ENCODE data around the gene RFT1. TPM values are rescaled to one million over a fixed set of nuclear protein-coding genes. Genes with fewer than 3 reads are reported as not detected.
A peak's percentile ranks its signal among the peaks of the same experiment; 100 is the strongest.

Gene RFT1
- total RNA-seq, 1 donor from 2014 or later, result 19.2 TPM

DNA sequence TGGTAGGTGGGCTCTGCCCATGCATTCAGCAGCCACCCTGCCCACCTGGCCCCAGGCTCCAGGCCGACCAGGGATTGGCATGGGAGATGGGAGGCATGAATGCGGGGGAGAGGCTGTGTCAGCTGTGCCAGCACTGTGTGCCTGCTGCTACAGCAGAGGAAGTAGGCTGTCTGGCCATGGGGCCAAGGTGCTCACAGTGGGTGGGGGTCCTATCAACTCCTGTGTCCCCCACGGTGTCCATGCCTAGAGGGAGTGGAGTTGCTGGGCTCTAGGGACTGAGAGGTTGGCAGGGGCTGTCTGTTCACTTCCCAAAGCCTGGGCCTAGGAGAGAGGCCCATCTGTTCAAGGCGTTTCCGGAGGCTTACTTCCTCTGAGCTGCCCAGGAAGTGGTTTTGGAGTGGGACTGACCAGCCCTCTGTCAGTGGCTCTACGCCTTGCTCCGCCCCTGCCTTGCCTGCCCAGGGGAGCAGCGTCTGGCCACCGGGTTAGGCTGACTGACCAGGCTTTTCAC lies 36.6 kb upstream of the RFT1 start:
- DNase-seq (ENCODE audit: low read depth) (peak; percentile 60), FAIRE-seq (no peak)
- peaks cover 5% of the 10 kb centered on the region for H3K36me3 Mint-ChIP-seq (ENCODE audit: low read depth, unreplicated experiment)
- no peak overlapping the region for H3K9ac ChIP-seq (ENCODE audit: low read length)
- H3K4me3 ChIP-seq (ENCODE audit: insufficient read depth, low read depth, low read length), result no peak overlapping the region
- H3K27ac ChIP-seq (ENCODE audit: low read depth, low read length), result peak overlapping the region; percentile 44
- no peaks in the 10 kb centered on the region for H3K36me3 ChIP-seq (ENCODE audit: insufficient read depth, low read length)
- H2AFZ ChIP-seq (ENCODE audit: low read depth, low read length), result peak overlapping the region; percentile 78
- no peak overlapping the region for H3K4me3 Mint-ChIP-seq (ENCODE audit: unreplicated experiment)
- H3K79me2 ChIP-seq (ENCODE audit: insufficient read depth, low read length), result peaks cover 29% of the 10 kb centered on the region
- peaks cover 21% of the 10 kb centered on the region for H3K4me1 ChIP-seq (ENCODE audit: insufficient read depth, low read length)
- no peak overlapping the region for H3K27ac Mint-ChIP-seq (ENCODE audit: unreplicated experiment)
- no peaks in the 10 kb centered on the region for H3K27me3 Mint-ChIP-seq (ENCODE audit: low read depth, unreplicated experiment)
- H3K4me2 ChIP-seq (ENCODE audit: low read length), result peak overlapping the region; percentile 69
- H3K9me3 Mint-ChIP-seq (ENCODE audit: unreplicated experiment), result no peaks in the 10 kb centered on the region
- TF ChIP-seq EZH2 (IDR thresholded peaks at IDR 0.05; ENCODE audit: insufficient read depth, low read length), result no peak
- TF ChIP-seq, protein P1, sequence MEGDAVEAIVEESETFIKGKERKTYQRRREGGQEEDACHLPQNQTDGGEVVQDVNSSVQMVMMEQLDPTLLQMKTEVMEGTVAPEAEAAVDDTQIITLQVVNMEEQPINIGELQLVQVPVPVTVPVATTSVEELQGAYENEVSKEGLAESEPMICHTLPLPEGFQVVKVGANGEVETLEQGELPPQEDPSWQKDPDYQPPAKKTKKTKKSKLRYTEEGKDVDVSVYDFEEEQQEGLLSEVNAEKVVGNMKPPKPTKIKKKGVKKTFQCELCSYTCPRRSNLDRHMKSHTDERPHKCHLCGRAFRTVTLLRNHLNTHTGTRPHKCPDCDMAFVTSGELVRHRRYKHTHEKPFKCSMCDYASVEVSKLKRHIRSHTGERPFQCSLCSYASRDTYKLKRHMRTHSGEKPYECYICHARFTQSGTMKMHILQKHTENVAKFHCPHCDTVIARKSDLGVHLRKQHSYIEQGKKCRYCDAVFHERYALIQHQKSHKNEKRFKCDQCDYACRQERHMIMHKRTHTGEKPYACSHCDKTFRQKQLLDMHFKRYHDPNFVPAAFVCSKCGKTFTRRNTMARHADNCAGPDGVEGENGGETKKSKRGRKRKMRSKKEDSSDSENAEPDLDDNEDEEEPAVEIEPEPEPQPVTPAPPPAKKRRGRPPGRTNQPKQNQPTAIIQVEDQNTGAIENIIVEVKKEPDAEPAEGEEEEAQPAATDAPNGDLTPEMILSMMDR (IDR thresholded peaks at IDR 0.05; ENCODE audit: insufficient read depth, low read depth, low read length), result no peak
- peaks cover 35% of the 10 kb centered on the region for H3K4me1 Mint-ChIP-seq (ENCODE audit: low read depth, unreplicated experiment)
- no peaks in the 10 kb centered on the region for H3K9me3 ChIP-seq (ENCODE audit: insufficient read depth, low read depth, low read length)
- H3K27me3 ChIP-seq (ENCODE audit: insufficient read depth, low read length), result no peaks in the 10 kb centered on the region
- H4K20me1 ChIP-seq (ENCODE audit: insufficient read depth, low read length), result peaks cover 23% of the 10 kb centered on the region

DNA sequence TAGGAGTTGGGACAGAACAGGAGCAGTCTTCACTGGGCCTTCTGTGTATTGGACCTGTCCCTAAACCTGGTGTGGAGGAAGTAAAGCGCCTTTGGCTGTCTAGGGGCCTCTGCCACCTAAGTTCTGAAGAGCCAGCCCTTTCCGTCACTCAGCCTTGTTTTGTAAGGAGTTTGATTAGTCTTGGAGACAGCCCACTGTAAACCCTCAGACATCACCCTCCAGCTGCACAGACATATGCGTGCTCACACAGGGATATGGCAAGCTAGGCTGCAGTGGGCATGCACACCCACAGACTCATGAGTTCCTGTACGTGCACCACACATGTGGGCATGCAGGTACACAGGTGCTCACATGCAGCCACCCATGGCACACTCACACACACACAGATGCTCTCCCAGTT lies 36.0 kb upstream of the RFT1 start:
- Mint-ChIP-seq H3K4me1 (ENCODE audit: low read depth, unreplicated experiment) (peaks cover 31% of the 10 kb centered on the region), H3K4me3 (ENCODE audit: unreplicated experiment) (no peak overlapping the region), H3K27me3 (ENCODE audit: low read depth, unreplicated experiment) (no peaks in the 10 kb centered on the region), H3K9me3 (ENCODE audit: unreplicated experiment) (no peaks in the 10 kb centered on the region), H3K36me3 (ENCODE audit: low read depth, unreplicated experiment) (peaks cover 2% of the 10 kb centered on the region), H3K27ac (ENCODE audit: unreplicated experiment) (no peak overlapping the region)
- FAIRE-seq, result no peak
- no peak for DNase-seq (ENCODE audit: low read depth)
- Histone ChIP-seq H3K79me2 (ENCODE audit: insufficient read depth, low read length) (peaks cover 29% of the 10 kb centered on the region), H3K4me1 (ENCODE audit: insufficient read depth, low read length) (peaks cover 21% of the 10 kb centered on the region), H3K27ac (ENCODE audit: low read depth, low read length) (no peak overlapping the region), H3K36me3 (ENCODE audit: insufficient read depth, low read length) (no peaks in the 10 kb centered on the region), H3K9me3 (ENCODE audit: insufficient read depth, low read depth, low read length) (no peaks in the 10 kb centered on the region), H3K4me2 (ENCODE audit: low read length) (no peak overlapping the region), H3K9ac (ENCODE audit: low read length) (no peak overlapping the region), H2AFZ (ENCODE audit: low read depth, low read length) (no peak overlapping the region), H3K27me3 (ENCODE audit: insufficient read depth, low read length) (no peaks in the 10 kb centered on the region), H4K20me1 (ENCODE audit: insufficient read depth, low read length) (peaks cover 18% of the 10 kb centered on the region), H3K4me3 (ENCODE audit: insufficient read depth, low read depth, low read length) (no peak overlapping the region)
- no peak for TF ChIP-seq EZH2 (IDR thresholded peaks at IDR 0.05; ENCODE audit: insufficient read depth, low read length)
- TF ChIP-seq, protein P1 (IDR thresholded peaks at IDR 0.05; ENCODE audit: insufficient read depth, low read depth, low read length), result no peak

DNA sequence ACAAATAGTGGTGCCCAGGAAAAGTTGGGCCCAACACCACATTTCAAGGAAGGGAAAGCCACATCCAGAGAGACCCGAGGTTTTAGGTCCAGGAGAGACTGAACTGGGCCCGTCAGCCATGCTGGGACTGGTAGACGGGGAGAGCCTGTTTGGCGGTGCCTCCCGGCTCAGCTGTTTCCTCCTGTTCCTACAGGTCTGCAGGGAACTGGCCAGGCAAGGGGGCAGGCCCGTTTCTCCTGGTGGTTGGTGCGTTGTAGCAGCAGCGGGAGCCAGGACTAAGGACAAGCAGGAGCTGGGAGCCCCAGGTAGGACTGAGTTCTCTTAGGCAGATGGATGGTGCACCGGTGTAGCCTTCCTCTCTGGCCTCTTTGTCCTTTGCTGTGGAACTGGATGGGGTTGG lies 34.7 kb upstream of the RFT1 start:
- Mint-ChIP-seq H3K9me3 (ENCODE audit: unreplicated experiment) (no peaks in the 10 kb centered on the region), H3K27me3 (ENCODE audit: low read depth, unreplicated experiment) (peaks cover 5% of the 10 kb centered on the region), H3K4me3 (ENCODE audit: unreplicated experiment) (no peak overlapping the region), H3K27ac (ENCODE audit: unreplicated experiment) (no peak overlapping the region), H3K4me1 (ENCODE audit: low read depth, unreplicated experiment) (peaks cover 26% of the 10 kb centered on the region), H3K36me3 (ENCODE audit: low read depth, unreplicated experiment) (peaks cover 2% of the 10 kb centered on the region)
- H3K27me3 ChIP-seq (ENCODE audit: insufficient read depth, low read length), result no peaks in the 10 kb centered on the region
- no peak overlapping the region for H2AFZ ChIP-seq (ENCODE audit: low read depth, low read length)
- TF ChIP-seq EZH2 (IDR thresholded peaks at IDR 0.05; ENCODE audit: insufficient read depth, low read length), result no peak
- TF ChIP-seq, protein P1 (IDR thresholded peaks at IDR 0.05; ENCODE audit: insufficient read depth, low read depth, low read length), result no peak
- H3K9me3 ChIP-seq (ENCODE audit: insufficient read depth, low read depth, low read length), result no peaks in the 10 kb centered on the region
- H4K20me1 ChIP-seq (ENCODE audit: insufficient read depth, low read length), result peaks cover 13% of the 10 kb centered on the region
- no peak for DNase-seq (ENCODE audit: low read depth)
- no peak overlapping the region for H3K4me2 ChIP-seq (ENCODE audit: low read length)
- H3K27ac ChIP-seq (ENCODE audit: low read depth, low read length), result no peak overlapping the region
- FAIRE-seq, result no peak
- H3K36me3 ChIP-seq (ENCODE audit: insufficient read depth, low read length), result no peaks in the 10 kb centered on the region
- H3K79me2 ChIP-seq (ENCODE audit: insufficient read depth, low read length), result peaks cover 29% of the 10 kb centered on the region
- H3K4me3 ChIP-seq (ENCODE audit: insufficient read depth, low read depth, low read length), result no peak overlapping the region
- peaks cover 27% of the 10 kb centered on the region for H3K4me1 ChIP-seq (ENCODE audit: insufficient read depth, low read length)
- H3K9ac ChIP-seq (ENCODE audit: low read length), result no peak overlapping the region
